Lower lobe of right lung (tissue), 2 donors: ENCODE measurements around the gene SAMD11. TPM values are rescaled to one million over a fixed set of nuclear protein-coding genes. Genes with fewer than 3 reads are reported as not detected.

Source experiments
- ATAC-seq, 2 donors: fragments of 200-7000 bp; cut with Tn5 transposase; one replicate each; pipeline ENCODE4 v1.9.1; 2020 to 2022; ENCODE audit warnings: mild to moderate bottlenecking in 2 of 2, moderate library complexity in 2 of 2
- DNase-seq: peaks from one replicate; pipeline ENCODE4 v3.0.0-alpha.2; 2020
- H3K27ac ChIP-seq: fragments of 200-600 bp; one replicate; pipeline ENCODE4 v1.8.0; 2022
- H3K27me3 ChIP-seq: fragments of 200-600 bp; one replicate; pipeline ENCODE4 v1.8.0; 2022; ENCODE audit warnings: low read depth
- H3K36me3 ChIP-seq: fragments of 200-600 bp; one replicate; pipeline ENCODE4 v1.8.0; 2022; ENCODE audit warnings: mild to moderate bottlenecking
- H3K4me1 ChIP-seq: fragments of 200-600 bp; one replicate; pipeline ENCODE4 v1.8.0; 2022
- H3K4me3 ChIP-seq: fragments of 200-600 bp; one replicate; pipeline ENCODE4 v1.8.0; 2022; ENCODE audit warnings: mild to moderate bottlenecking
- H3K9me3 ChIP-seq: fragments of 200-600 bp; one replicate; pipeline ENCODE4 v1.8.0; 2022
- CTCF ChIP-seq: fragments of 200-600 bp; IDR thresholded peaks from one replicate; pipeline ENCODE4 v1.8.0; 2022; ENCODE audit warnings: antibody characterized with exemption, mild to moderate bottlenecking
- intact Hi-C: fragments of 100-400 bp; cut with DNase I; formaldehyde crosslinking; loops from one replicate; pipeline ENCODE4 v1.11.0; 2022
- total RNA-seq: library from RNA; stranded (reverse); fragmentation: NEBNext Ultra II Directional; extraction: Animal tissue kit (Norgen Biotek cat#: 25700); gene quantifications from one replicate; pipeline ENCODE4 v1.2.1, GENCODE V29; 2021
- donor health status: DM: no; HTN: yes; CAD: no; lungs with severe emphysema.

SAMD11 gene
- total RNA-seq, 1 donor from 2014 or later = 2.2 TPM

- Histone ChIP-seq H3K27ac (no peak overlapping the region), H3K4me1 (peaks cover 15% of the 10 kb centered on the region)
- intact Hi-C loops = no loop called here
Observed at GRCh38 chr1:916173-917075, 7.3 kb upstream of the SAMD11 start.

GRCh38 chr1:917076-917459, 6.7 kb upstream of the SAMD11 start:
- Histone ChIP-seq H3K36me3 (no peaks in the 10 kb centered on the region), H3K4me1 (peaks cover 16% of the 10 kb centered on the region), H3K9me3 (no peaks in the 10 kb centered on the region), H3K4me3 (no peak overlapping the region), H3K27me3 (peaks cover 99% of the 10 kb centered on the region), H3K27ac (no peak overlapping the region)
- DNase-seq (no peak), ATAC-seq (no peak)
- intact Hi-C loops = no loop called here
- TF ChIP-seq CTCF = no peak

More at GRCh38 chr1:916173-917075, 7.3 kb upstream of the SAMD11 start:
- TF ChIP-seq CTCF = no peak
- Histone ChIP-seq H3K4me3 (no peak overlapping the region), H3K36me3 (no peaks in the 10 kb centered on the region), H3K9me3 (no peaks in the 10 kb centered on the region), H3K27me3 (peaks cover 99% of the 10 kb centered on the region)
- ATAC-seq = no peak
- DNase-seq = peak; percentile 31

GRCh38 chr1:917466-918091, 6.1 kb upstream of the SAMD11 start:
- Histone ChIP-seq H3K36me3 (no peaks in the 10 kb centered on the region), H3K9me3 (no peaks in the 10 kb centered on the region), H3K4me3 (no peak overlapping the region), H3K4me1 (peaks cover 16% of the 10 kb centered on the region), H3K27me3 (peaks cover 99% of the 10 kb centered on the region), H3K27ac (no peak overlapping the region)
- ATAC-seq (no peak), DNase-seq (no peak)
- intact Hi-C loops = no loop called here
- no peak for TF ChIP-seq CTCF

GRCh38 chr1:918353-918752, 5.4 kb upstream of the SAMD11 start:
- no peak for DNase-seq
- ATAC-seq = no peak
- intact Hi-C loops = no loop called here
- Histone ChIP-seq H3K27ac (no peak overlapping the region), H3K4me3 (no peak overlapping the region), H3K36me3 (no peaks in the 10 kb centered on the region), H3K9me3 (no peaks in the 10 kb centered on the region), H3K27me3 (peaks cover 99% of the 10 kb centered on the region), H3K4me1 (peaks cover 22% of the 10 kb centered on the region)
- no peak for TF ChIP-seq CTCF

GRCh38 chr1:918843-919242, 4.9 kb upstream of the SAMD11 start:
- H3K9me3 ChIP-seq = no peaks in the 10 kb centered on the region
- DNase-seq (no peak), ATAC-seq (no peak)
- TF ChIP-seq CTCF = no peak
- H3K27ac ChIP-seq = no peak overlapping the region
- H3K36me3 ChIP-seq = no peaks in the 10 kb centered on the region
- H3K27me3 ChIP-seq = peaks cover 98% of the 10 kb centered on the region
- H3K4me3 ChIP-seq = no peak overlapping the region
- intact Hi-C loops = no loop called here
- peaks cover 25% of the 10 kb centered on the region for H3K4me1 ChIP-seq
